Measurements from ENCODE around the gene MARCHF2.

GRCh38 chr19:8392017-8392591 lies 21.0 kb upstream of the MARCHF2 start:
- TF ChIP-seq CTCF (IDR thresholded peaks at IDR 0.05) (no peak), EP300 (IDR thresholded peaks at IDR 0.05) (no peak), POLR2AphosphoS5 (IDR thresholded peaks at IDR 0.05) (peak; percentile 25 to 80 (median 44)), POLR2A (IDR thresholded peaks at IDR 0.05) (no peak)
